Activated T-helper 9 cell treated with anti-CD3 and anti-CD28 coated beads, Interleukin-2, amount 50 U/mL, for 16 hours (primary cell): ENCODE measurements around the gene SLC9A4.

Experiments
- DNase-seq: peaks from one replicate; pipeline ENCODE4 v3.0.0-alpha.2; 2020; ENCODE audit warnings: low read depth

The SLC9A4 gene

DNA sequence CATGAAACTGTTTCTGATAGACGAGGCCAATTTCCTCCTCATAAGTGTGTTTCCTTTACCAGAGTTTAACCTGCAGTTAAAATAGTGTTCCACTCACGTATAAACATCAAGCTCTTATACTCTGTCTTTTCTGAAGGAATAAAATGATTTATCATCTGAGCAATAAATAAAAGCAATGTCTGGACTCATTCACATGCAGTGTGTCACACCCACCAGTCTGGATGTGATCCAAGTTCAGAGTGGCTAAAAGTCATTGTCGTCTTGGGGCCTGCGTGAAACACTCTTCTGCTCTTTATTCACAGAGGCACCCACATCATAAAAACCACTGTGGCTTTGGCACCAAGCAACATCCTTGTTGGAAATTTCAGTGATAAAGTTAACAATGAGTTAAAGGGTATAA, 19.5 kb upstream of the SLC9A4 start:
- no peak for DNase-seq

DNA sequence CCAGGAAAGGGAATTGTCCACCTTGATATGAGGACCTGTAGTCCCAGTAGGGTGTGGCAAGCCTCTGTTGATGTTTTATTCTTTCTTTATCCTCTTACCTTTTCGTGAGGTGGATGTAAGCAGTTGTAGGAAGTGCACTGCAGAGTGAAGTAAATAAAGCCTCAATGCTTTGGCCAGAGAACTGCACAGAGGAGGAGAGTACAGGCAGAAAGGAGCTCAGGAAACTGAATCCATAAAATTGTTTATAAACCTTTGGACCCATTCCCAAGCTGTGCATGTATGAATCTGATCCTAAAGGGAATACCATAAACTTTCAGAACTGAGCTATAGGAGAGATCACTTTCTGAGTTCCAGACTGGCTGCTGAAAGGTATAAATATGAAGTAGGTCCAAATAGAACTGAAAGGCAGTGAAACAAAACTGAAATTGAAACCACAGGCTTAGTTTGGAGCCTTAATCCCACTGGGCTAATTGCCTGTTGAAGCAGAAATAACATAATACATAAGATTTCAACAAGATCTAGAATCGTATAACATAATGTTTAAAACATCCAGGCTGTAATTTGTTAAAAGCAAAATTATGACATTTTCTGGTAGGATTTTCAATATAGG, 17.9 kb upstream of the SLC9A4 start:
- DNase-seq: no peak

GRCh38 chr2:102460467-102460866, 12.6 kb upstream of the SLC9A4 start:
- no peak for DNase-seq

- no peak for DNase-seq
Measured at GRCh38 chr2:102461188-102461587, 11.8 kb upstream of the SLC9A4 start.

DNA sequence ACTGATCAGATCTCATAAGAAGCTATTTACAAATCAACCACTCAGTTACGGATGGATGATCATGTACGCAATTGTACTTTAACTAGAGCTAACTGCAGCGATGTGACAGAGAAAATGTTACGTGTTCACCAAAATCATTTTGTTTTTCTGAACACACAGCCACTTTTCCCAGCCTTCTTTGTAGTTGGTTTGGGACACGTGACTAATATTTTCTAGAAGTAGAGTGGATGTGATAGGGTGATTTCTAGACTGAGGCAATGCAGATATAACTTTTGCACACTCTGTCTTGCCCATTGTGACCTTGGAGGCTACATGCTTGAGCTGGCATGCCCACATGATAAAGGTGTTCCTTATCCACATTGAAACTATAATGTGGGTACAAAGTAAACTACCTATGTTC, 9.9 kb upstream of the SLC9A4 start:
- DNase-seq: no peak

GRCh38 chr2:102470168-102470567, 2.9 kb upstream of the SLC9A4 start:
- no peak for DNase-seq

DNA sequence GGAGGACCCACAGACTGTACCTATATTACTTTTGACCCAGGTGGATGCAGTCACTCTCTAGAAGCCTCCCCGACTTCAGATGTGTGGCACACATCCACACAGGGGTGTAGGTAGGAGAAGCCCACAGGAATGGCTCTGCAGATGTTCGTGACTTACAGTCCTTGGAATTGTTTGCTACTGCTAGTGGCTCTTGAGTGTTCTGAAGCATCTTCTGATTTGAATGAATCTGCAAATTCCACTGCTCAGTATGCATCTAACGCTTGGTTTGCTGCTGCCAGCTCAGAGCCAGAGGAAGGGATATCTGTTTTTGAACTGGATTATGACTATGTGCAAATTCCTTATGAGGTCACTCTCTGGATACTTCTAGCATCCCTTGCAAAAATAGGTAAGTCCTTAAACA, 605 bp downstream of the SLC9A4 start:
- no peak for DNase-seq

DNA sequence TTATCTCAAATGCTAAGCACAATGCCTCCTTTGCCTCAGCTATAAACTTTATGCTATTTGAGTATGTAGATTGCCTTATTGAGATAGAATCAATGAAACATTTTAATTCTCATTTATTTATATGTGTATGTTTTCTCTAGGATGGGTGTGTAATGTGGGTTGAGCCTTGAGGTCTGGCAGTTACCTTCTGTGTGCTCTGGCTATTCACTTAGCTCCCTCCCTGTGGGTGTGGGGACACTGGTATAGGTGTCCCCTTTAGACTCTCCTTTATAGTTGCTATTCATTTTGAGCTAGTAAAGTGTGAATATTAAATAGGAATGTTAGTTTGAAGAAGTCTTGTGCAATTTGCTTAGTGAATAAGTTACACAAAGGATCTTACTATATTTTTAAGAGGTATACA, 1.8 kb downstream of the SLC9A4 start:
- no peak for DNase-seq

- no peak for DNase-seq
Measured at GRCh38 chr2:102478686-102479470, 5.9 kb downstream of the SLC9A4 start.

DNA sequence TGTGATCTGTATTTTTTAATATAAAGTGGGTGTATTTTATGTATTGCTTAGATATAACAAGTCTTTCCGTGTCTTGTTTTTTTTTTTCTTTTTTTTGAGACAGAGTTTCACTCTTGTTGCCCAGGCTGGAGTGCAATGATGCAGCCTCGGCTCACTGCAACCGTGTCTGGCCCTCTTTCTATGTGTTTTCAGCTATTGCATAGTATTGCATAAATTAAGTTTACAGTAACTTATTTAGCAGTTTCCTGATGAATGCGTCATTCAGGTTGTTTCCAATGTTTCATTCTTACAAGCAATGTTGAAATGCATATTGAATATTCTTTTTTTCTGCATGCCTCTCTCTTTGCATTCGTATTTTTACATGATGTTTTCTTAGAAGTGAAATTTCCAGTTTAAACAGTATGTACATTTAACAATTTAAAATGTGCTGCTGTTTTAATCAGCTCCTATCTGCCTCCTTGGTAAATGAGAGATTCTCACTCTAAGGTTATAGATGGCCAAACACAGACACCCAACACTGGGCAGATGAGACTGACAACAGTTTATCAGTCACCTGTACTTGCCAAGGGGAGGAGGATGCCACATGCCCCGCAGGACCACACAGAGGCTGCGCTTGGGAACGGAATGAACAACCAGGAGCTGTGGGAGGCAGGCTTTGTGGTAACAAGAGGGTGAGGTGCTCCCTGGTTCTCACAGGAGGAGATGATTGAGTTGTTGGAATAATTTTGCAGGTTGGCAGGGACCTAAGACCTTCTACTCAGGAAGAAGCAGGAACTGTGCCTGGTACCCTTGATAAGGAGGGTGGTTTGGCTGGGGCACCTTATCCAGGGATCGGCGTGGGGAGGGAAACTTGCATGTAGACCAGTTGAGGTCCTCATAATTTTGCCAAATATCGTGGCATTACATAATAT, 7.5 kb downstream of the SLC9A4 start:
- DNase-seq: no peak

GRCh38 chr2:102481931-102482330, 8.9 kb downstream of the SLC9A4 start:
- no peak for DNase-seq

- no peak for DNase-seq
Measured at GRCh38 chr2:102483086-102483485, 10.1 kb downstream of the SLC9A4 start.

- DNase-seq: no peak
Measured at GRCh38 chr2:102484310-102485061, 11.5 kb downstream of the SLC9A4 start.

- DNase-seq: no peak
Measured at GRCh38 chr2:102485147-102485785, 12.2 kb downstream of the SLC9A4 start.

- no peak for DNase-seq
Measured at GRCh38 chr2:102486941-102487702, 14.1 kb downstream of the SLC9A4 start.

DNA sequence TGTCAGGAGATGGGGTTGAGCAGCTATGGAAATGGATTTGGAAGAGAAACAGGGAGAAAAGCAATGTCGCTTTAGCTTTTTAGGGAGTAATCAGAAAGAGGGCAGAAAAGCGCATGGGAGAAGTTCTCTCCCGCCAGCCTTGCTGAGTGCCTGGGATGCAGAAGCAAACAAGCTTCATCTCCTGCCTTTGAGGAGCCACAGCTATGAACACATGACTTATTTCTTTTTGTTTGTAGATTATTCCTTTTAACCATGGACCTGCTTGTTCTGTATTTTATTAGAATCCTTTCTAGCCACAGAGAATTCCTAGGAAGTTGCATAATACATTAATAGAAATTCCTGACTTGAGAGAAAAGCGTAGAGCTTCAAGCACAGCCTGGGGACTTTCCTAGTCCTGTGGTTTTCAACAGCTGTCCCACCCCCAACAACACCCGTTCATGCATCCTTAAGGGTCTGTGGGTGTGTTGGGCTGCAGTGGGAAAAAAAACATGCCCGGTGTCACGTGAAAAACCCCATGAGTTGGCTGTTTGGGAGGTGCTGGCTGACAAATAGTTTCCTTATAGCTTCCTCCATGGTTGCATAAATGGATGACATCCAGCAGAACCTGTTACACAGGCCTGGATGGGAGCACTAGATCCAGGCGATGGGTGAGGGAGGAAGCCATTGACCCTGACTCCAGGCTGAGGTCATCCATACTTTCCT, 14.9 kb downstream of the SLC9A4 start:
- DNase-seq: no peak

DNA sequence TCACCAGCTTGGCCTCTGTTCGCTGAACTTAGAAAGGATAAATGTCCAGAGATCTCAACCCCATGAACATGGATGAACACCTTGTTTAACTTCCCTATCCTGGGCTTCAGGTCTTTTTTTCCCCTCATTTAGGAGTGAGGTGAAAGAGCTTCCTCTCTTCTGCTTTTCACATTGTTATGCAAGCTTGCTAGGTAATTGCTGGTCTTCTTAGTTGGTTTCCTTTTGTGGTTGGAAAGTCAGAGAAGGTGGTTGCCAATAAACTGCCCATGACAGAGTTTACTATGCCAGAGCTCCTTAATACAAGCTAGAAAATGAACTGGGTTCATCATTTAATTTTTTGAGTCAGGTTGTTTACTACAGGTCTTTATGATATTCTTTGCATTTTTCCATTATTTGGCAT, 16.6 kb downstream of the SLC9A4 start:
- no peak for DNase-seq

GRCh38 chr2:102492006-102492405, 19.0 kb downstream of the SLC9A4 start:
- no peak for DNase-seq

GRCh38 chr2:102494570-102494969, 21.5 kb downstream of the SLC9A4 start:
- DNase-seq: no peak

- DNase-seq: no peak
Measured at GRCh38 chr2:102498414-102498813, 25.4 kb downstream of the SLC9A4 start.
